NCI-H2081 treated with DMSO at 0.1 percent for 48 hours (cell line): ENCODE measurements around the gene DMRT3.

Source experiments
- DNase-seq: peaks from one replicate; lab custom pipeline; 2025; lab: John Stamatoyannopoulos, UW

The DMRT3 gene

DNA sequence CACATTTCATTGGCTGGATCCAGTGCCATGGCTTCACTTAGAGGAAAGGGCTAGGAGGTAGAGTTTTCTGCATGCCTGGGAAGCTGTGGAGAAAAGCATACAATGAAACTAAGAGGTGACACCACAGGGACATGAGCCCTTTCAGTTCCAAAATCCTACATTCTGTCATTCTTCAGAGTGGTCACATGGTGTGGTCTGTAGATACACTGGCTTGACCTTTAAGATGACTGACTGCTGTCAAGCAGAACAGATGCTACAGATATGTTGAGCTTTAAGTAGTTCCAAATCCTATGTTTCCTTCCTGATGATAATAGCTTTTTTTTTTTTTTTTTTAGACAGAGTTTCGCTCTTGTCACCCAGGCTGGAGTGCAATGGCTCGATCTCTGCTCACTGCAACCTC is 26.2 kb downstream of the DMRT3 start:
- no peak for DNase-seq

DNA sequence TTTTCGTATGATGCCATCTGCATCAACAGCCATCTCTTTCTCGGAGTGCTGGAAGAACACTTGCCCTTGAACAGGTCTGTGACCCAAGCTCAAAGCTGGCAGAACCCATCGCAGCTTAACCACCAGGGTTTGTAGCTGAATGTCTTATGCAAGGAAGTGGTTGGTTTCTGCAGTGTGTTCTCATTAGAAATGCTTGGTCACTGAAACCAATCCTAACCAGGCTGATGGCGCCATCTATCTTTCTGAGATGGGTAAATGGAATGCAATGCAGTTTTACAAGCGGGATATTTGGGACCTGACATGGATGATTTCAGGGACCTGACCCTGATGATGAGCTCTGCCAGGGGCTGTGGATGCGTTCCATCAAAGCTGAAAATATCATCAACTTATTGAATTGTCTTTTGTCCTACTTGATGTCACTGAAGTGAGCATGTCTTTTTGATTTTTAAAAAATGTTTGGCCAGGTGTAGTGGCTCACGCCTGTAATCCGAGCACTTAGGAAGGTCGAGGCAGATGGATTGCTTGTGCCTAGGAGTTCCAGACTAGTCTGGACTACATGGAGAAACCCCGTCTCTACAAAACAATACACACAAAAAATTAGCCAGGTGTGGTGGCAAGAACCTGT is 28.7 kb downstream of the DMRT3 start:
- DNase-seq = no peak

DNA sequence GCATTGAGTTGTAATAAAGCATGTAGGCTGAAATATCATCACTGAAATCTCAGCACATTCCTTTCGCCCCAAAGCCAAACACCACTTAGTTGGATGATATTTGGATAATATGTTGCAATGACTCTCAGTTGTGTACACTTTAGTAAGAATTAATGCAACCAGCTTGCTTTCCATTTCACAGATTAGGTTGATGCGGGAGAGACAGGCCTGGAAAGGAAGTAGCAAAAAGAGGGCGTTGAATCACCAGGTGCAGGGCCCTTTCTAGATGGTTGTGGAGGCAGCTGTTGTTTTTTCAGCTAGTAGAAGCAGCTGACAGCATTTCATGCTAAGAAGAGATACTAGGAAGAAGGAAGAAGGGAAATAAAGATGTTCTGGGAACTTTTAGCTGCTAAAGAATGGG is 30.9 kb downstream of the DMRT3 start:
- no peak for DNase-seq

DNA sequence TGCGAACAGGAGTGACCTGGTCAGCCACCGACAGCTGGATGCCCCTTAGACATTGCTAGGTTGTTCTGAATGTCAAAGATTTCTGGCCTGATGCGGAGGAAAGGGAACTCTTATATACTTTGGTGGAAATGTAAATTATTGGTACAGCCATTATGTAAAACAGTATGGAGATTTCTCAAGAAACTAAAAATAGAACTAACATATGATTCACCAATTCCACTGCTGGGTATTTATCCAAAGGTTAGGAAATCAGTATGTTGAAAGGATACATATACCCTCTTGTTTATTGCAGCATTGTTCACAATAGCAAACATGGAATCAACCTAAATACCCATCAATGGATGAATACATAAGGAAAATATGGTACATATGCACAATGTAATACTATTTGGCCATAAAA is 31.8 kb downstream of the DMRT3 start:
- DNase-seq = no peak

DNA sequence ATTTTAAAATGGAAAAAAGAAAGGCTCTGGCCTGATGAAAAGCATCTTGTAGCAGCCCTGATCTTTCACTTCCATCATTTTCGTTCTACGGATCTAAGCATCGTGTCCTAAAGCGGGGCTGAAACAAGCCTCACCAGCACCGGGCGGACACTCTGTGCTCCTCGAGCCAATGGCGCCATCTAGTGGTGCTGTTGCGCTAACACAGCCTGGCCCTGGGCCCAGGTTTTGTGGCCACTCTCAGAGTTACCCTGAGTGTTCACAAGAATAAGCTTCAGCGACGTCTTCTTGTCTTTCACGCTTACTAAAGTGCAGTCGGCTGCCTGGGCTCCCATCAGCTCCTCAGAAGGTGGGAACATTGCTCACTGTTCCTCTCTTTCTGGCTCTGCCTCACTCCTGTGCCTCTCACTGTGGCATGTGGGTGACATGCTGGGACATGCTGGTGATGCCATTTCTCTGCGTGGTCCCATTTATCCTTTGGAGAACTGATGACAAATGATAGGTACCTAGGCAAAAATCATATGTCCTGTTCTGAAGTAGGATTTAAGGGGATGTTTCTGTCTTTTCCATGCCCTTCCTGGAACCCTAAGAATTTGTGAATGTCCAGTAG is 32.7 kb downstream of the DMRT3 start:
- DNase-seq = peak; percentile 5

DNA sequence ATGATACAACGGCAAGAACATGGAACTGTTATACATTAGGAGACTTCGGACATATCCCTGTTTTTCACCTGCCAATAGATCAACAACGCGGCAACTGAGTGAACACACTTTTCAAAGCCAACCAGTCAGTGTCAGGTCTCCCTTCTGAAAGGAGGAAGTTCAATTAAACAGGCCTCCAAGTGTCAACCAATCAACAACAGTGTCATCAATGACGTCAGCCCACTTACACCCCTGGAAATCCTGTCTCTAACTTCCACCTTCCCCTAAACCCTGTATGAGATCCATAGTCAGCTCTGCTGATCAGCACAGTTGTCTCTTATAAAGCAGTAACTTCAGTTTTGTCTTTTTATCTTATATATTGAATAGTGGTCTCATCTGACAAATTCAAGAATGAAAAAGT is 36.6 kb downstream of the DMRT3 start:
- DNase-seq = no peak

DNA sequence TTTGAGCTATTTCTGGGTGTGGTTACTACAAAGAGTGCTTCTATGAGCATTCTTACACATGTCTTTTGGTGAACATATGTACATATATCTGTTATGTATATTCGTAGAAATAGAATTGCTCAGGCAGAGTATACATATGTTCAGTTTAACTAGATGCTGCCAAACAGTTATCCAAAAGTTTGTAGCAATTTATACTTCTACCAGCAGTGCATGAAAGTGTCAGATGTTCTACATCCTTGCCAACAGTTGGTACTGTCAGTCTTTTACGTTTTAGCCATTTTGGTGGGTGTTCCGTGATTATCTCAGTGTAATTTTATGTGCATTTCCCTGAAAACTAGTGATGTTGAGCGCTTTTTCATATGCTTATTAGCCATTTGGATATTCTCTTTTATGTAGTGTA is 37.8 kb downstream of the DMRT3 start:
- DNase-seq = no peak

DNA sequence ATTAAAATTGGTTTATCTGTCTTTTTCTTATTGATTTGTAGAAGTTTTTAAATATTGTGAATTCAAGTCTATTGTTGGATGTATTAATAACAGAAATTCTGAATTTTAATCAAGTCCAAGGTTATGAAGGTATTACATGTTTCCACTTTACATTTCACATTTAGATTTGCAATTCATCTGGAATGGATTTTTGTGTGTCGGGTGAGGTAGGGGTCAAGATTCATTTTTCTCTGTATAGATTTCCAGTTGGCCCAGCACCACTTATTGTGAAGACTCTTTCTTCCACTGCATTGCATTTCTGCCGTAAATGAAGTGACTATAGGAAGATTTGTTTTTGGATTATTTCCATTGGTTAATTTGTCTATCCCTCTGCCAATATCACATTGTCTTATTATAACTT is 38.2 kb downstream of the DMRT3 start:
- DNase-seq = no peak

DNA sequence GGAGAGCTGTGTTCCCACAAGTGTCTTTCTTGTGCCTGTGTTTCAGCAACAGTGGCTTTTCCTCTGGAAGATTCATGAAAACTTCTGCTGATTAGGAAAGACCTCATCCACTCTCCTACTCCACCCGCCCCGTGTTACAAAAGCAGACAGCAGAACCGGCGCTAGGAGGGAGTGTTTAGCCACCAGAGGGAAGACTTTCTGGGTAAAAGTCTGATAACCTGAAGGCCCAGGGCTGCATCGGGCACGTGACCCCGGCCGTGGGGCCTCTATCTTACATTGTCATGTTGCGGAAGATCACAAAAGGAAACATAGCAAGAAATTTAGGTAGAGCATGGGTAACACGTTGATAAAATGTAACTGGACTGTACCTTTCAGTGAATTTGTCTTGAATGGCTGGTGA is 41.7 kb downstream of the DMRT3 start:
- no peak for DNase-seq

DNA sequence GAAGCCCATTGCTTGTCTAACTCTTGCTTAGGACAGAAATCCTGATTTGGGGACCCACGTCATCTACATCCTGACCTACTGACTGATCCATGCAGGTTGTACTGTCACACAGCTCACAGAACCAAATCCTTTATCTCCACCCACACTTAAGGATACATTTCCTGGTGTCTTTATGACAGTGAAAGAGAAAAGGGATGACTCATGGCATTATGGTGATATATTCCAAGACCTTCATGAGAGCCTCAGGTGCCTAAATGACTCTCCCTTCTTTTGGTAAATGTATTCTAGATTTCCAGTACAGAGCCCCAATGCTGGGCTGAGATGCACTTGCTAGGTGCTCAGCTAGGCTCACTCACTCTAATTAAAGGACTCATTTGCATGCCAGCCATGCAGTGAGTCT is 47.7 kb downstream of the DMRT3 start:
- no peak for DNase-seq

DNA sequence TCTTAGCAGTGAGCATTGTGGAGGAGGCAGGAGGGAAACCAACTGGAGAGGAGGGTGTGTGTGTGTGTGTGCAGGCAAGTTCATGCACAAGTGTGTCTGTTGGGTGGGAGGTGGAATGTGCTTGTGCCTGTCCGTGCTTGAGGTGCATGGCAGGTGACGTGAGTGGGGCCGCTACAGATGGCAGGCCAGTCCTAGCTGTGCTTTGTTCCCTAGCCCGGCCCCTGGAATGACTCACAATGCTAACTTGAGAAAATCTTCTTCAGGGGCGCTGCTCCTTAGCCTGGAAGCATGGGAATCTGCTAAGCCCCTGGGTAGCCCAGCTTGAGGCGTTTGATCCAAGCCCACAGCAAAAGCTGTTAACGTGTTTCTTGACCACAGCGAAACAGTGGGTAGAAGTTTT is 48.7 kb downstream of the DMRT3 start:
- no peak for DNase-seq

DNA sequence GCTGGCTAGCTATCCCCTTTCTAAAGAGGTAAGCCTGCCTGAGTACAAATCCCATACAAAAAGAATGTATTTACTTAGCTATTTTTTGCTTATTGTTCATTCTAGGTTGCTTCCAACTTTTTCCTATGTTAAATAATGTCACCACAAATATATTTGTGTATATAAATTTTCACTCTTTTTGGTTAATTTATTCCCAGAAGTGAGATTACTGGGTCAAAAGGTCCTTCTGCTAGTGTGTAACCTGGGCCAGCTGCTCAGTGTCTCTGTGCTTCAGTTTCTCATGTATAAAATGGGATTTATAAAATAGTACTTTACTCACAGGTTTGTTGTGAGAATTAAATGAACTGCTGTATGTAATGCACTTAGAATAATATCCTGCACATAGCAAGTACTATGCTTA is 49.8 kb downstream of the DMRT3 start:
- DNase-seq = no peak

DNA sequence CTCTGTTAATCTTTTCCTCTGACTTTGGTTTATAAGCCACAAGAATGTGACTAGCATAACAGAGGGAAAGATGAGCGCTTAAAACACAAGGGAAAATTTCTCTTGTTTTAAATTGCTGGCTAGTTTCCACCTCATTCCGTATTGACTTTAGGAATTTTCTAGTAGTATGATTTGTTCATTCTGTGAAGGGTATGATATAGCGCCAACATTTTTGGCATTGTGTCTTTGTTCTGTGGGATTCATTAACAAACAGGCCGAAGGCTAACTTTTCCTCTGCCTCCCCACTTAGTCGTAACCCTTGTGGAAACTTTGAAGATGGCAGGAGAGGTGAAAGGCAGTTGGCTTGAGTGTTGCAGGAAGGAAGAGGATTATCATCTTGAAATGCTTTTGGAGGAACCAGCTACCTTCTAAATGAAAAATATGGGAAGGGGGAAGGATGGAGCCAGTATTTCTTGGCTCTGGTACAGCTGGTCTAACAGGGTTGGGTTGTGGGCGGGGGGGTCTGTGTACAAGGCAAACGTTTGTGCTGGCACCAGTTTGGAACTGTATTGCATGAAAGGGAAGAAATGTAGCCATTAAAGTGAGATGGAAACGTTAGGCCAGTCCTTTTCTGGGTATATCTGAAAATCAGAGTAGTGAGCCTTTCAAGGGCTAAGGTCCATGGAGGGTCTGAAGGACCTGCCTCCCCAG is 52.2 kb downstream of the DMRT3 start:
- no peak for DNase-seq

DNA sequence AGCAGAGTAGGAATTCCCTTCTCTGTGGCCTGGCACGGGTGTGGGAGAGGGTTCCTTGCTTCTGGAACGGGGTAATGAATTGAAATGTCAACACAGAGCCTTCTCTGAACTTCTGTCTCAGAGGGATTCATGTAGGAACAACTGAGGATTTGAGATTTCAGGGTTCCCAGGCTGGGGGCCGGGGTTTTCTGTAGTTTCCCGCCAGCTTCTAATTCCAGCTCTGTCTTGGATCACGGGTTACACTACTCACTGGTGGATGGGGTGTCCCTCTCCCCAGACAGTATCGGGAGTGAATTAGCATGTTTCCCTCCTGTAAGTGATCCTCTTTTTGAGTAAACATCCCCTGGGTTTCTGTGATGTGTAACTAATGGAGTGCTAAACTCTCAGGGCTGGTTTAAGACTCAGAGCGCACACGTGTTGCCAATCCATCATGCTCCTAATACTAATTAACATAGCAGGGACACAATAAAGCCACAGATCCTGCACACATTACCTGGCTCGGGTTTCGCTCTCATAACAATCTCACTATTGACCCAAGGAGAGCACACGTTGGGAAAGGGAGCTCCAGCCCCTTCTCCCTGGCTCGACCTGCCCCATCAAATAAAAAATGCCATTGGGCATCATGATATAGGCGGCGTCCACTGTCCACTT is 55.6 kb downstream of the DMRT3 start:
- no peak for DNase-seq

DNA sequence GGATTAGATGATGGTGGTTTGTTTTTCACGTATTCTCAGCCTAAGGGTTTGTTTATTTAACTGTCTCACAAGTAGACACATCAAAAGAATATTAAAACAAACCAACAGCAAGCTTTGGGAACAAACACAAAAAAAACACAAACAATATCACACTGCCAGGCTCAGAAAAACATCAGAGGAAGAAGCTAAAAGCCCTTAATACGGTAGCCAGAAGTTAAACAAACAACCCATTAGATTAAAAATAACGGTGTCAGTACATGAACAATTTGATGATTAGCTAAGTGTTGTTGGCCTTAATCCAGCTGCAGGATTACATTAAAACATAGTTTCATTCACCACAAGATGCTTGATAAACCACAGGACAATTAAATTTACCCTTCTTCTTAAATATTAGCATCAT is 57.8 kb downstream of the DMRT3 start:
- DNase-seq = no peak

DNA sequence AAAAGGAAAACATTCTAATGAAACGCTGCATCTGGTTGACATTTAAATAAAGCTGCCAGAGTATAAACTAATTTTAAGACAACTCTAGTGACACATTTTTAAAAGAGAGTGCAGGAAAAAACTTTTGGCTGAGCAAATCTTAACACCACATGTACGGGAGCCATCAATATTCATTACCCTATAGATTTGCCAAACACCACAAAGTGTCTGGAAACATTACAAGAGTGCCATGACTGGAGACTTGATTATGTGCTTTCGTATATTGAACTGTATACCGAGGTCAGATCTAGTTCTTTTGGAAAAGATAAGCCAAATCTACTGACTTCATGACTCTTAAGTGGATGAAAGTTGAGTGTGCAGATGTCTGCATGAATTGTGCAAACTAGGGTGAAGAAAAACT is 63.1 kb downstream of the DMRT3 start:
- no peak for DNase-seq
